HG02884 (cell line): Measurements from ENCODE around the gene GRIP1.
A peak's percentile ranks its signal among the peaks of the same experiment; 100 is the strongest.
"Not testable (repeated sequence)": the region's sequence is repeated elsewhere in the genome, so short reads cannot be mapped to it uniquely, and the experiment has no call there.

Source experiments
- ATAC-seq: cut with Tn5 transposase; IDR thresholded peaks from one replicate; pipeline ENCODE4 v1.9.1; 2021; ENCODE audit warnings: mild to moderate bottlenecking, moderate library complexity; ENCODE audit not compliant: unreplicated experiment

The GRIP1 gene

DNA sequence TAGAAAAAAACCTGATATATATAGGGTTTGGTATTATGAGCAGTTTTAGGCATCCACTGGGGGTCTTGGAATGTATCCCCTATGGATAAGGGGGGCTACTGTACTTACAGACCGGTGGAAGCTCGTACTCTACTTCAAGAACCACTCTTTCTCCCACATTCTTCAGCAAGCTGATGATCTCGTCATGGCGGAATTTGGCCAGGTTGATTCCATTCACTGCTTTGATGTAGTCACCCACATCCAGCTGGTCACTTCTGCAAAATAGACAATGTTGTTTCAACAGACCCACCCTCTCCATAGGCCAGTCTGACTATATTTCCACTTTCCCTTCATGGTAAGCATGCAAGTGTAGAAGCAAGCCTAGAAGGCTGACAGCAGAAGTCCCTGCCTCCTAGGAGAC, 139.9 kb downstream of the GRIP1 start:
- ATAC-seq = no peak

GRCh38 chr12:66537876-66538275, 141.0 kb downstream of the GRIP1 start:
- ATAC-seq = no peak

DNA sequence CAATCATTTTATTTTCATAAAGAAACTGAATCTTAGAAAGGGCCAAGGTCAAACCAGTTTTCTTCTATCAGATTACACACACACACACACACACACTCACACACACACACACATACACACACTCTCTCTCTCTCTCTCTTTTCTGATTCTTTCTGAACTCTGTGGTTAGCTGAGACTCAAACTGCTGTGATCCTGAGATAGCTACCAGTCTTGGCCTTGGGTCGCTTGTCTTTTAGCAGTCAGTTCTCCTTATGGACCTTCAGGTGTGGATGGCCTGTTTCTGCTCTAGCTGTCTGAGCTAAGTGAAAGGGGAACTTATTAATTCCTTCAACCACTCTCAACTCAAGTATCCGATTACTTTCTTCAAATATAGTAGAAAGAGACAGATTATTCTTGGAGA, 145.1 kb downstream of the GRIP1 start:
- ATAC-seq = no peak

- no peak for ATAC-seq
These were observed 147.1 kb downstream of the GRIP1 start for GRCh38 chr12:66531766-66532165.

DNA sequence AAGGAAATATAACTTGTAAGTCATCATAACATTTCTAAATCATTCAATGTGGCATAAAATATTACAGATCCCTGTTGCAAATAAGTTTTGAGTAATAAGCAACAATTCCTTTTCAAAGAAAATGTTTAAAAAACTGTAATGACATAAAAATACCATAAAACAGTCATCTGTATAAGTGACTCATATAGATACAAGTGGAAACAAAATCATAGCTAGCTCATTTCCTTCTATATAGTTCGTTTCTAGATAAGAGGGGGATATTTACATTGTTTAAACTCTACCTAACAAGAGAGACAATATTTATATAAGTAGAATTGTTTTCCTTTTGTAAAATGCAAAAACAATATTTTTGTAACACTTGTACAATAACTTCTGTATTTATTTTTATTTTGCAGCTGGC, 148.9 kb downstream of the GRIP1 start:
- ATAC-seq = no peak

DNA sequence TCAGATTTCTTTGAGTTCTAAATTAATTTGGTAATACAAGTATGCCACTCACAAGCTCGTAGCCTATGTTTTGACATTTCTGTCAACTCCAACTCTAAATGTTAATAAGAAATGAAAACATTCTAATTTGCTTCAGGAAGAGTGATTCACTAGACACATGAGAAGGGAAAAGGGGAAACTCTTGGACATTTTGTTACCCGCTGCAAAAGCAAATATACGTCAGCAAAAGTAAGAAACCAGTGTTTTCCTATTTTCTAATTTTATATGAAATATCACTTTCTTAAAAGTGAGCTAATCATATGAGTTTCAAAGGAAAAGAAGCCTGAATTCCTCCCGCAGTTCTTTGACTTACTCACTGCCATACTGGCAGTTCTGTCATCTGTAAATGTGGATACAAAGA, 162.3 kb downstream of the GRIP1 start:
- ATAC-seq = no peak

DNA sequence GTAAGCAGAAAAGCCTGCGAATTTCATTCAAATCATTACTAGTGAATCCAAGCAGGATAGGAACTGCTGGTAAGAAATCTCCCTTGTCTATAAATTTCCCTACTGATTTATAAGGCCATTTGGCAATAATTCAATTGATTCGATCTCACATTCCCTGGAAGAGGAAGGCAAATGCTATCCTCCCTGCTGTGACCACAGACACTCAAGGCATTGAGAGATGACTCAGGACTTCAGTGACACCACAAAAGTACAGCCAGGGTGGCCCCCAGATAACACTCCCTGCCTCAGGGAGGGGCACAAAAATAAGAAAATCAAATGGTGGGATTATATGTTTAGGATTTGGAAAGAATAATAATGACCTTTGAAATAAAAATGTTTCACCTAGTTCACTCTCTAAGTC, 162.7 kb downstream of the GRIP1 start:
- ATAC-seq = no peak

DNA sequence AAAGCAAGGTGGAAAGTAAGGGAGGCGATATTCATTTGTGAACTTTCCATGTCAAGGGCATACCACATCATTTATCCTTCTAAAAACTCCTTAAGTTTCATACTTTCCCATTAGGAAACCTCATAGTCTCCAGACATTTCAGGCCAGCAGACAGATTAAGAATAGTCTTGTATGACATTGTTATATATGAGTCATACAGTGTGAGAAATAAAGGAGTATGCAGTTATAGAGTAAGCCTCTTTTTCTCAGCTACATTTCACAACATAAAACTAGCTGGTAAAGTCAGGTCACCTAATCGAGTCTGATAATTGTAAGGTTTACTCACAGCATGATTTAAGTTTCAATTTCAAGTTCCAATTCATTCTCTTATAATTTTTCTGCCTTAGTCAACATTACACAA, 164.3 kb downstream of the GRIP1 start:
- ATAC-seq = no peak

DNA sequence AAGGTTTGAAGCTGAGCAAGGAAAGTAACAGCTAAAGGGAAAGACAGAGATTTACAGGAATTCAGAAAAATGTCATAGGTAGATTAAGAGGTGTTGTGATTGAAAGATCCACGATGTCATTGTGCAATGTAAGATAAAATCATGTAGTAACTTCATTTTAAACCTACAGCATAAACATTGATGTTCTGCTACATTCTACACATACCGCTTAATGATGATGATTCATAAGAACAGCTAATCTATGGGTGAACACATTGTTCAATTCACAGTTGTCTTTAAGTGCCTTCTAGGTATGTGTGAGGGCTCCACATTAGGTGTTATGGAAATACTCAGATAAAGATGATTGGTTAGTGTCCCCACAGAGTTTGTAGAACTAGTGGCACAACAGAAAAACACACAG, 170.9 kb downstream of the GRIP1 start:
- ATAC-seq = no peak

GRCh38 chr12:66503746-66504145, 175.1 kb downstream of the GRIP1 start:
- ATAC-seq = no peak

GRCh38 chr12:66502911-66503310, 176.0 kb downstream of the GRIP1 start:
- no peak for ATAC-seq

DNA sequence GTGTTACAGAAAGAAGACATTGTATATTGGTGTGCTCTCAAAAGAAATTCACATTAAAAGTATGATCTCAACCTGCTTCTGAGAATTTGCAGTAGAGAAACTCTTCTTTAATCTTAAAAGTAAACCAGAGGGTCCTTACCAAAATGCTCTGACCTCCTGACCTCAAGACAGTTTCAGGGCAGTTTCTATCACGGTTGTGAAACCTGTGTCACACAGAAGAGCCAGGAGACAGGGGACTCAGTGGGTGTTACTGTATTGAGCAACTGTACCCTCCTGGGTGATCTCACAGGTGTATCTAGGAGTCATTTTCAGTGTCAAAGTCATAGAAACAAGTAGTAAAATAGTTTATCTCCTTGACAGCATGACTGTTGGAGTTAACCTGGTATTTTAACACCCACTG, 178.0 kb downstream of the GRIP1 start:
- peak; percentile 91 for ATAC-seq

DNA sequence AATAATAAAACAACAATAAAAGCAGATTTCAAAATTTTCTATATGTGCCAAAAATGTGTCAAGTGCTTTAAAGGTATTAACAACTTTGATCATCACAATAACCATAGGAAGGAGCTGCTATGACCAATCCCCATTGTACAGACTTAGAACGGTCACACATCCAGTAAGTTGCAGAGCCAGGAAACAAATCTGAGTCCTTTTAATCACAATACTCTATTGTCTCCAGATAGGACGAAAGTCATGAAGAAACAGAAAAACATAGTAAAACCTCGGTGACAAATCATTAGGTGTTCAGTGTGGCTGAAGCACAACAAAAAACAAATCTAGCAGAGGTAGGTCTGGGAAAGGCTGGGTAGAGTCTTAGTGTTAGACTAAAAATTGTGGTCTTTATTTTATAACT, 178.8 kb downstream of the GRIP1 start:
- ATAC-seq = no peak

DNA sequence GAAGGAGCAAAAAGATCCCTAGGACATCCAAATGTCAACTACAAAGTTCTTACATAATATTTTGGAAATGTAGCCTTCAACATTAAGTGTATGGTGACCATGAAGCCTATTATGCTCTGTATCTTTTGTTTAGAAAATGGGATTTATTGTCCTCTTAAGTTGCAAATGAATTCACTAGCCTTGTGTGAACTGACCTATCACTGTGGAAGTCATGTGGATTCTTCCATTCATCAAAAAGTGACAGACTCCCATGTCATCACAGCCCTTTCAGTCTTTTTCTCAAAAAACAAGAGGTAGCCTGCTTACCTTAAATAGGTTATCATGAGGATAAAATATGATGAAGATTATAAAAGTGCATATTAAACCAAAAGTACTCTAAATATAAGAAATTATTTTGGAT, 179.9 kb downstream of the GRIP1 start:
- ATAC-seq = no peak

- not testable (repeated sequence) for ATAC-seq
These were observed 180.8 kb downstream of the GRIP1 start for GRCh38 chr12:66498059-66498458.

- ATAC-seq = no peak
These were observed 181.6 kb downstream of the GRIP1 start for GRCh38 chr12:66497008-66497897.

- ATAC-seq = no peak
These were observed 182.3 kb downstream of the GRIP1 start for GRCh38 chr12:66496595-66496994.

- no peak for ATAC-seq
These were observed 183.2 kb downstream of the GRIP1 start for GRCh38 chr12:66495709-66496108.

GRCh38 chr12:66493819-66494218, 185.1 kb downstream of the GRIP1 start:
- no peak for ATAC-seq

DNA sequence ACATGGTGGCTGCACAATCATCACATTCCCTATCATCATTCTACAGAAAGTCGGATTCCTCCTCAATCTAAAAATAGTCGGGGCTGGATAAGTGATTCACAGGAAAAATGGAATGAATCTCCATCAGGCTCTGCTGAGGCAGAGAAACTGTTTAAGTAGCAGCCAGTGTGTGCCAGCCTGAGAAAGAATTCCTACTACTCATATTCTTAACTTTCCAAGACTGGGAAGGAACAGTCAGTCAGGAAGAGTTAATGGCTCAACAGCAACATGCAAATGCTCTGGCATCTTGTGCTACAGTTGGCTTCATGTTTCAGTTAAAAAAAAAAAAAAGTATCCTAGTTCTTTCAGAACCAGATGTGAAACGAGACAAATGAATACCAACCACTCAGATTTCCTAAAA, 187.0 kb downstream of the GRIP1 start:
- no peak for ATAC-seq

- no peak for ATAC-seq
These were observed 196.3 kb downstream of the GRIP1 start for GRCh38 chr12:66482351-66483203.

DNA sequence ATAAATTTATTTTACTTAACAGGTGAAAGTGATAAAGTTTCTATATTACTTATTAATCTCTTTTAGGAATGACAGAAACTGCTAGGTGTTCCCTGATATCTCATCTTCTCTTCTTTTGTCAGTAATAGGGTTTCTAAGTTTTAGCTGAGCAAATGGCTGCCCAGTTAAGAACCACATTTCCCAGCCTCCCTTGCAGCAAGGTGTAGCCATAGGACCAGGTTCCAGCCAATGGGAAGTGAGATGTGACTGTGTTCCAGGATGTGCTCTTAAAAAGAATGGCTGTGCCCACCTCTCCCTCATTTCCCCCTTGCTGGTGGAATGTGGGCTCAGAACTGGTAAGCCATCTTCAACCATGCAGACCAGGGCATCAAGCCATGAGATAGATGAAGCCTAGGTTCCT, 210.9 kb downstream of the GRIP1 start:
- no peak for ATAC-seq
